GM21619 (cell line): ENCODE measurements around the gene ADAMTS14.

Experiments used
- ATAC-seq: cut with Tn5 transposase; IDR thresholded peaks from one replicate; pipeline ENCODE4 v1.9.1; 2021; ENCODE audit not compliant: unreplicated experiment

ADAMTS14 gene

GRCh38 chr10:70782086-70782745 is 109.9 kb downstream of the ADAMTS14 start:
- no peak for ATAC-seq

GRCh38 chr10:70782746-70783680 is 110.7 kb downstream of the ADAMTS14 start:
- no peak for ATAC-seq

- no peak for ATAC-seq
These were observed 111.7 kb downstream of the ADAMTS14 start for GRCh38 chr10:70784016-70784415.

- no peak for ATAC-seq
These were observed 112.2 kb downstream of the ADAMTS14 start for GRCh38 chr10:70784471-70784870.

GRCh38 chr10:70785190-70785589 is 112.9 kb downstream of the ADAMTS14 start, which contains the start of gene TBATA:
Gene TBATA (minus strand): TSS chr10:70785377. CDS start chr10:70783379, 1,998 bp downstream.
- no peak for ATAC-seq

GRCh38 chr10:70786799-70787415 is 114.6 kb downstream of the ADAMTS14 start:
- ATAC-seq = no peak

GRCh38 chr10:70791386-70792039 is 119.2 kb downstream of the ADAMTS14 start:
- no peak for ATAC-seq

- no peak for ATAC-seq
These were observed 123.3 kb downstream of the ADAMTS14 start for GRCh38 chr10:70795613-70796012.

- no peak for ATAC-seq
These were observed 125.5 kb downstream of the ADAMTS14 start for GRCh38 chr10:70797840-70798239.

- no peak for ATAC-seq
These were observed 126.8 kb downstream of the ADAMTS14 start for GRCh38 chr10:70799124-70799523.

GRCh38 chr10:70801854-70802253 is 129.5 kb downstream of the ADAMTS14 start:
- no peak for ATAC-seq

- no peak for ATAC-seq
These were observed 131.6 kb downstream of the ADAMTS14 start for GRCh38 chr10:70803775-70804420.

GRCh38 chr10:70804421-70804808 is 132.1 kb downstream of the ADAMTS14 start:
- no peak for ATAC-seq

- ATAC-seq = no peak
These were observed 133.4 kb downstream of the ADAMTS14 start for GRCh38 chr10:70805619-70806215.

- ATAC-seq = no peak
These were observed 134.5 kb downstream of the ADAMTS14 start for GRCh38 chr10:70806841-70807240.

GRCh38 chr10:70807556-70807955 is 135.2 kb downstream of the ADAMTS14 start:
- ATAC-seq = no peak

GRCh38 chr10:70809011-70809611 is 136.8 kb downstream of the ADAMTS14 start:
- no peak for ATAC-seq

GRCh38 chr10:70809726-70810125 is 137.4 kb downstream of the ADAMTS14 start:
- ATAC-seq = no peak

- ATAC-seq = no peak
These were observed 138.7 kb downstream of the ADAMTS14 start for GRCh38 chr10:70810967-70811366.

- no peak for ATAC-seq
These were observed 139.6 kb downstream of the ADAMTS14 start for GRCh38 chr10:70811881-70812280.
